ENCODE measurements around the gene FKBP3. TPM values are rescaled to one million over a fixed set of nuclear protein-coding genes. Genes with fewer than 3 reads are reported as not detected.

FKBP3 gene
- total RNA-seq: 10 to 100 TPM; 44.6 to 58.8 TPM

GRCh38 chr14:45134051-45134958, at the start of gene FKBP3:
FKBP3 (minus strand) TSS chr14:45134481; CDS start chr14:45134456, 25 bp downstream.
- intact Hi-C loops (cut with DNase I): loop anchor here (10.0 kb wide), 1 partner anchor 220 kb away; no protein-coding TSS in a partner anchor

DNA sequence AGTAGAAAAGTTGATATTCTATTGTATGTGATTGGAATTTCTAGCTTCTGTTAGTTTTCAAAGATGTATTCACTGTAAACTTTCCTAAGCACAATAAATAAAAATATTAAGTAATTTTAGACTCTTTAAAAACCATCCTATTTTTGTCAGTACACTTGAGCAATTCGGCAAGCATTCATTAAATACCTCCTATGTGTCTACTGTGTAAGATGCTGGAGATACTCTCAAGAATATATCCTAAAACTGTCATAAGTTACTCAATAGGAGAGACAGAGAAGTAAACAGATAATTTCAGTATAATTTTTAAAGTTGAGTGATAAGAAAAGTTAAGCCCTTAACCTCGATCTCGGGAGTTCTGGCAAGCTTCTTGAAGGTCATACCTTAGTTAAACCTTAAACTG, 47.5 kb upstream of the FKBP3 start:
- Histone ChIP-seq H3K27ac (no peak overlapping the region), H3K4me1 (no peaks in the 10 kb centered on the region), H3K27me3 (no peaks in the 10 kb centered on the region), H3K9me3 (no peaks in the 10 kb centered on the region), H3K36me3 (no peaks in the 10 kb centered on the region), H3K4me3 (no peak overlapping the region), H3K9ac (ENCODE audit: low read depth in 2 of 2, low read length in 2 of 2) (no peak overlapping the region)
- intact Hi-C loops (cut with DNase I): no loop called here
- DNase-seq: no peak
- TF ChIP-seq, protein P1, sequence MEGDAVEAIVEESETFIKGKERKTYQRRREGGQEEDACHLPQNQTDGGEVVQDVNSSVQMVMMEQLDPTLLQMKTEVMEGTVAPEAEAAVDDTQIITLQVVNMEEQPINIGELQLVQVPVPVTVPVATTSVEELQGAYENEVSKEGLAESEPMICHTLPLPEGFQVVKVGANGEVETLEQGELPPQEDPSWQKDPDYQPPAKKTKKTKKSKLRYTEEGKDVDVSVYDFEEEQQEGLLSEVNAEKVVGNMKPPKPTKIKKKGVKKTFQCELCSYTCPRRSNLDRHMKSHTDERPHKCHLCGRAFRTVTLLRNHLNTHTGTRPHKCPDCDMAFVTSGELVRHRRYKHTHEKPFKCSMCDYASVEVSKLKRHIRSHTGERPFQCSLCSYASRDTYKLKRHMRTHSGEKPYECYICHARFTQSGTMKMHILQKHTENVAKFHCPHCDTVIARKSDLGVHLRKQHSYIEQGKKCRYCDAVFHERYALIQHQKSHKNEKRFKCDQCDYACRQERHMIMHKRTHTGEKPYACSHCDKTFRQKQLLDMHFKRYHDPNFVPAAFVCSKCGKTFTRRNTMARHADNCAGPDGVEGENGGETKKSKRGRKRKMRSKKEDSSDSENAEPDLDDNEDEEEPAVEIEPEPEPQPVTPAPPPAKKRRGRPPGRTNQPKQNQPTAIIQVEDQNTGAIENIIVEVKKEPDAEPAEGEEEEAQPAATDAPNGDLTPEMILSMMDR (IDR thresholded peaks at IDR 0.05): no peak

More at GRCh38 chr14:45134051-45134958, at the start of gene FKBP3:
- DNase-seq: peak; percentile 97
- Histone ChIP-seq H3K27me3 (no peaks in the 10 kb centered on the region), H3K27ac (peak within 1 kb of the TSS; percentile 80), H3K36me3 (no peaks in the 10 kb centered on the region), H3K9ac (ENCODE audit: low read depth in 2 of 2, low read length in 2 of 2) (peak within 1 kb of the TSS; percentile 90 to 92), H3K9me3 (no peaks in the 10 kb centered on the region), H3K4me3 (peak within 1 kb of the TSS; percentile 60), H3K4me1 (peaks cover 10% of the 10 kb centered on the region)
- TF ChIP-seq, protein P1 (IDR thresholded peaks at IDR 0.05): no peak

GRCh38 chr14:45181329-45181728, 47.0 kb upstream of the FKBP3 start:
- no peaks in the 10 kb centered on the region for H3K36me3 ChIP-seq
- TF ChIP-seq, protein P1 (IDR thresholded peaks at IDR 0.05): no peak
- H3K4me3 ChIP-seq: no peak overlapping the region
- no peaks in the 10 kb centered on the region for H3K4me1 ChIP-seq
- H3K9ac ChIP-seq (ENCODE audit: low read depth in 2 of 2, low read length in 2 of 2): no peak overlapping the region
- intact Hi-C loops (cut with DNase I): no loop called here
- no peaks in the 10 kb centered on the region for H3K27me3 ChIP-seq
- DNase-seq: no peak
- no peaks in the 10 kb centered on the region for H3K9me3 ChIP-seq
- no peak overlapping the region for H3K27ac ChIP-seq

GRCh38 chr14:45177076-45177475, 42.8 kb upstream of the FKBP3 start:
- H3K4me1 ChIP-seq: no peaks in the 10 kb centered on the region
- H3K9ac ChIP-seq (ENCODE audit: low read depth in 2 of 2, low read length in 2 of 2): no peak overlapping the region
- no peaks in the 10 kb centered on the region for H3K9me3 ChIP-seq
- H3K27me3 ChIP-seq: no peaks in the 10 kb centered on the region
- no peak for DNase-seq
- TF ChIP-seq, protein P1 (IDR thresholded peaks at IDR 0.05): no peak
- H3K36me3 ChIP-seq: no peaks in the 10 kb centered on the region
- no peak overlapping the region for H3K27ac ChIP-seq
- no peak overlapping the region for H3K4me3 ChIP-seq
- intact Hi-C loops (cut with DNase I): no loop called here

DNA sequence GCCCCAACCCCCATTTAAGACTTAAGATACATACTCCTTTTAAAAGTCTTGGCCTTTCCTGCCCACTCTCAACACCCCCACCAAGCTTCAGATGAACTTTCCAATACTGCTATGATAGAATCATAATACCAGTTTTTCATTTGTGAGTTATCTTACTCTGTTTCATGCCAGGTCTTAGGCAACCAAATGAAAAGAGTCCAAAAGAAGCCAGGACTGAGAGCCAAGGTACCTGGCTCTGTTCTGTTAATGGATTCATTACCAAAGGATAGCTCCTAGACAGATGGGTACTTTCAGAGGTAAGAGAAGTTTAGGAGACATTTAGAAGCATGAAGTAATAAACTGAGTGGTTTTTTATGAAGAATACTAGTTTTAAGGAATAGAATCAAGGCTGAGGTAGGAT, 35.6 kb upstream of the FKBP3 start:
- no peak overlapping the region for H3K4me3 ChIP-seq
- H3K36me3 ChIP-seq: no peaks in the 10 kb centered on the region
- no peaks in the 10 kb centered on the region for H3K27me3 ChIP-seq
- intact Hi-C loops (cut with DNase I): no loop called here
- TF ChIP-seq, protein P1 (IDR thresholded peaks at IDR 0.05): no peak
- no peaks in the 10 kb centered on the region for H3K4me1 ChIP-seq
- no peak overlapping the region for H3K27ac ChIP-seq
- H3K9me3 ChIP-seq: no peaks in the 10 kb centered on the region
- no peak overlapping the region for H3K9ac ChIP-seq (ENCODE audit: low read depth in 2 of 2, low read length in 2 of 2)
- no peak for DNase-seq
